Neural progenitor cell (in vitro differentiated cells): ENCODE measurements around the gene PBOV1. TPM values are rescaled to one million over a fixed set of nuclear protein-coding genes. Genes with fewer than 3 reads are reported as not detected.
A peak's percentile ranks its signal among the peaks of the same experiment; 100 is the strongest.

Source experiments
- DNase-seq: peaks from one replicate; pipeline ENCODE4 v3.0.0-alpha.2; 2016; ENCODE audit warnings: low spot score
- H2AFZ ChIP-seq: fragments of 200-600 bp; sonication (generic); replicated peaks from 2 replicates; pipeline ENCODE4 v1.6.1; 2016; ENCODE audit warnings: antibody characterized with exemption
- H3F3A ChIP-seq: fragments of 200-600 bp; sonication (generic); 2 replicates; pipeline ENCODE4 v1.6.1; 2016; ENCODE audit warnings: antibody characterized with exemption, low read depth
- H3K27ac ChIP-seq: fragments of 200-600 bp; sonication (generic); 2 replicates; pipeline ENCODE4 v1.5.1; 2016; ENCODE audit warnings: mild to moderate bottlenecking
- H3K27me3 ChIP-seq: fragments of 200-600 bp; sonication (generic); 2 replicates; pipeline ENCODE4 v1.6.1; 2016; ENCODE audit warnings: mild to moderate bottlenecking, moderate library complexity
- H3K36me3 ChIP-seq: fragments of 200-600 bp; sonication (generic); 2 replicates; pipeline ENCODE4 v1.5.1; 2016
- H3K4me1 ChIP-seq: fragments of 200-600 bp; sonication (generic); 2 replicates; pipeline ENCODE4 v1.6.1; 2016; ENCODE audit warnings: mixed run types
- H3K4me2 ChIP-seq: fragments of 200-600 bp; sonication (generic); 2 replicates; pipeline ENCODE4 v1.6.1; 2016
- H3K4me3 ChIP-seq: fragments of 200-600 bp; sonication (generic); 2 replicates; pipeline ENCODE4 v1.5.1; 2016
- H3K79me2 ChIP-seq: fragments of 200-600 bp; sonication (generic); 2 replicates; pipeline ENCODE4 v1.6.1; 2016; ENCODE audit warnings: low read depth
- H3K9ac ChIP-seq: fragments of 200-600 bp; sonication (generic); 2 replicates; pipeline ENCODE4 v1.6.1; 2016
- H3K9me3 ChIP-seq: fragments of 200-600 bp; sonication (generic); 2 replicates; pipeline ENCODE4 v1.5.1; 2016; ENCODE audit warnings: low read depth
- H4K20me1 ChIP-seq: fragments of 200-600 bp; sonication (generic); 2 replicates; pipeline ENCODE4 v1.6.1; 2016; ENCODE audit warnings: low read depth
- H3K27ac Mint-ChIP-seq: 3 replicates; pipeline ENCODE4 v1.8.0; 2021; ENCODE audit warnings: mixed read lengths
- H3K27me3 Mint-ChIP-seq: 2 replicates; pipeline ENCODE4 v1.8.0; 2022; ENCODE audit warnings: low read depth, mild to moderate bottlenecking, inconsistent platforms, moderate library complexity, mixed read lengths; ENCODE audit not compliant: insufficient read depth
- H3K36me3 Mint-ChIP-seq: 3 replicates; pipeline ENCODE4 v1.8.0; 2021; ENCODE audit warnings: mixed read lengths
- H3K4me1 Mint-ChIP-seq: 3 replicates; pipeline ENCODE4 v1.8.0; 2021; ENCODE audit warnings: mixed read lengths
- H3K4me3 Mint-ChIP-seq: 3 replicates; pipeline ENCODE4 v1.8.0; 2021; ENCODE audit warnings: mild to moderate bottlenecking, moderate library complexity, mixed read lengths
- H3K9me3 Mint-ChIP-seq: 3 replicates; pipeline ENCODE4 v1.8.0; 2020; ENCODE audit warnings: mixed read lengths
- EZH2 ChIP-seq: fragments of 200-600 bp; sonication (generic); IDR thresholded peaks from 2 replicates; pipeline ENCODE4 v1.6.1; 2017; ENCODE audit warnings: antibody characterized with exemption, mild to moderate bottlenecking, moderate library complexity
- EZH2phosphoT487 ChIP-seq: fragments of 200-600 bp; sonication (generic); IDR thresholded peaks from 2 replicates; pipeline ENCODE4 v1.6.1; 2017; ENCODE audit warnings: antibody characterized with exemption
- total RNA-seq: library from RNA; depleted of rRNA; stranded (reverse); fragments of >200 nt; gene quantifications from 2 replicates; pipeline ENCODE4 v1.2.3, GENCODE V29; 2015; ENCODE audit warnings: low replicate concordance
- TF ChIP-seq, protein P1 (sequence below): fragments of 200-600 bp; sonication (generic); IDR thresholded peaks from 2 replicates; pipeline ENCODE4 v1.5.1; 2017; ENCODE audit warnings: antibody characterized with exemption, mild to moderate bottlenecking

PBOV1 gene
- total RNA-seq, 1 donor from 2014 or later: not detected

DNA sequence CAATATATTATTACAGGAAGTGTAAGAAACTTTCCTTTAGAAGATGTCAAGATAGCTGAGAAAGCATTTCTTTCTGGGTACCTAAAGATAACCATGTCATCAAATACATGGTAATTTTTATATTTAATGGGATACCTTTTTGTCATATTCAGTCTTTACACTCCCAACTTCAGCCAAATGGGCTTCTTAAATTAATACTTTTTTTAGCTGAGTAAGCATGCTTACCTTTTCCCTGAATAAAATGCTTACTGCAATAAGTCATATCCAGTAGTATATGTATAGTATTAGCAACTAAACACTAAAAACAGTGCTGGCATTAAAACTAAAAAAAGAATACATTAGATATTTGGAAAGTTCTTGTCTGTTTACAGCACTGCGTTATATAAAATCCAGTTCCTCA lies 17.4 kb upstream of the PBOV1 start:
- Histone ChIP-seq H3K9me3 (no peaks in the 10 kb centered on the region), H3K36me3 (no peaks in the 10 kb centered on the region), H3F3A (no peaks in the 10 kb centered on the region), H3K4me2 (no peak overlapping the region), H3K27ac (no peak overlapping the region), H3K79me2 (no peaks in the 10 kb centered on the region), H3K4me3 (no peak overlapping the region), H3K4me1 (no peaks in the 10 kb centered on the region), H3K9ac (no peak overlapping the region), H3K27me3 (no peaks in the 10 kb centered on the region), H4K20me1 (no peaks in the 10 kb centered on the region), H2AFZ (no peak overlapping the region)
- no peaks in the 10 kb centered on the region for H3K9me3 Mint-ChIP-seq
- DNase-seq: no peak
- no peaks in the 10 kb centered on the region for H3K27me3 Mint-ChIP-seq
- no peaks in the 10 kb centered on the region for H3K36me3 Mint-ChIP-seq
- TF ChIP-seq, protein P1, sequence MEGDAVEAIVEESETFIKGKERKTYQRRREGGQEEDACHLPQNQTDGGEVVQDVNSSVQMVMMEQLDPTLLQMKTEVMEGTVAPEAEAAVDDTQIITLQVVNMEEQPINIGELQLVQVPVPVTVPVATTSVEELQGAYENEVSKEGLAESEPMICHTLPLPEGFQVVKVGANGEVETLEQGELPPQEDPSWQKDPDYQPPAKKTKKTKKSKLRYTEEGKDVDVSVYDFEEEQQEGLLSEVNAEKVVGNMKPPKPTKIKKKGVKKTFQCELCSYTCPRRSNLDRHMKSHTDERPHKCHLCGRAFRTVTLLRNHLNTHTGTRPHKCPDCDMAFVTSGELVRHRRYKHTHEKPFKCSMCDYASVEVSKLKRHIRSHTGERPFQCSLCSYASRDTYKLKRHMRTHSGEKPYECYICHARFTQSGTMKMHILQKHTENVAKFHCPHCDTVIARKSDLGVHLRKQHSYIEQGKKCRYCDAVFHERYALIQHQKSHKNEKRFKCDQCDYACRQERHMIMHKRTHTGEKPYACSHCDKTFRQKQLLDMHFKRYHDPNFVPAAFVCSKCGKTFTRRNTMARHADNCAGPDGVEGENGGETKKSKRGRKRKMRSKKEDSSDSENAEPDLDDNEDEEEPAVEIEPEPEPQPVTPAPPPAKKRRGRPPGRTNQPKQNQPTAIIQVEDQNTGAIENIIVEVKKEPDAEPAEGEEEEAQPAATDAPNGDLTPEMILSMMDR: no peak
- TF ChIP-seq EZH2 (no peak), EZH2phosphoT487 (no peak)
- H3K4me1 Mint-ChIP-seq: peaks cover 9% of the 10 kb centered on the region
- no peak overlapping the region for H3K4me3 Mint-ChIP-seq
- no peak overlapping the region for H3K27ac Mint-ChIP-seq

DNA sequence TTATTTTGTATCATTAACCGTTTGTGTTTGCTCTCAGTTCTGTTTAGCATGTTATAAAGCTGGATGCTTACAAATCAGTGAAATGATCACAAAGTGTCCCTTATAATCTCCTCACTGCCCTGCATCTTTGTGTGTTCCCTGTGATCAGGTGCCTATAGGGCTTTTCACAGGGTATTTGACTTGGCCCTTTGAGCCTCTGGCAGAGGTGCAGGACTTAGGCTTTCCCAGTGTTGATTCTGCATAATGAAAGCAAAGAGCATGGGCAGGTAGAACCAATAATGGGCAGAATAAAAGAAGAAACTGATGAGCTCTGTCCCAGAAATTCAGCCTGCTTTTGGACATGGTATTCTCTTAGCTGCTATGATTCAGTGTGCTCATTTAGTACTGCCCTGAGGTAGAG lies 16.9 kb upstream of the PBOV1 start:
- Mint-ChIP-seq H3K36me3 (no peaks in the 10 kb centered on the region), H3K4me3 (no peak overlapping the region), H3K27ac (no peak overlapping the region), H3K9me3 (no peaks in the 10 kb centered on the region), H3K4me1 (peaks cover 10% of the 10 kb centered on the region), H3K27me3 (no peaks in the 10 kb centered on the region)
- H3K27ac ChIP-seq: no peak overlapping the region
- no peak overlapping the region for H3K9ac ChIP-seq
- no peaks in the 10 kb centered on the region for H3F3A ChIP-seq
- TF ChIP-seq EZH2phosphoT487: no peak
- no peak for TF ChIP-seq EZH2
- TF ChIP-seq, protein P1: no peak
- H3K79me2 ChIP-seq: no peaks in the 10 kb centered on the region
- no peak overlapping the region for H2AFZ ChIP-seq
- H3K9me3 ChIP-seq: no peaks in the 10 kb centered on the region
- H3K4me3 ChIP-seq: no peak overlapping the region
- H3K36me3 ChIP-seq: no peaks in the 10 kb centered on the region
- DNase-seq: no peak
- H3K4me1 ChIP-seq: no peaks in the 10 kb centered on the region
- H3K27me3 ChIP-seq: no peaks in the 10 kb centered on the region
- no peaks in the 10 kb centered on the region for H4K20me1 ChIP-seq
- no peak overlapping the region for H3K4me2 ChIP-seq

DNA sequence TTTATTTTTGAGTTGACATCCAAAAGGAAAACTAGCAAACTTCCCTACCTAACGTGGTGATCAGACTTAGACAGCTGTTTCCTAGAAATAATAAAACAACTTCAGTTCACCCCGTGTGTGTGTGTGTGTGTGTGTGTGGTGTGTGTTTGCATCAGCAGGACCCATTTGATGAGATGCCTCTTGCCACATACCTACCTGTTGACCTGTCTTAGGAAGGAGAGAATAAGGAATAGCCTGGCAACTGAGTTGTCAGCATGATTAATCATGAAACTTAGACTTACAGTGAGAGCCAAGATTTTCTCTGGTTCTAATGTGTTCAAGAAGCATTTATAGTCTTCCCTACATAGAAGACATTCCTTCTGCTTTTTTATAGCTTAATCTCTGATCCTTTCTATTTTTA lies 16.1 kb upstream of the PBOV1 start:
- no peaks in the 10 kb centered on the region for H3K36me3 Mint-ChIP-seq
- Histone ChIP-seq H3K36me3 (no peaks in the 10 kb centered on the region), H3K27ac (no peak overlapping the region), H3K9ac (no peak overlapping the region), H3K4me3 (no peak overlapping the region), H2AFZ (no peak overlapping the region), H3K79me2 (no peaks in the 10 kb centered on the region), H3K9me3 (no peaks in the 10 kb centered on the region), H3K4me2 (no peak overlapping the region), H4K20me1 (no peaks in the 10 kb centered on the region), H3K27me3 (no peaks in the 10 kb centered on the region), H3K4me1 (peaks cover 4% of the 10 kb centered on the region), H3F3A (no peaks in the 10 kb centered on the region)
- H3K9me3 Mint-ChIP-seq: no peaks in the 10 kb centered on the region
- no peak overlapping the region for H3K4me3 Mint-ChIP-seq
- H3K4me1 Mint-ChIP-seq: peaks cover 15% of the 10 kb centered on the region
- TF ChIP-seq EZH2: no peak
- H3K27ac Mint-ChIP-seq: no peak overlapping the region
- H3K27me3 Mint-ChIP-seq: no peaks in the 10 kb centered on the region
- DNase-seq: no peak

DNA sequence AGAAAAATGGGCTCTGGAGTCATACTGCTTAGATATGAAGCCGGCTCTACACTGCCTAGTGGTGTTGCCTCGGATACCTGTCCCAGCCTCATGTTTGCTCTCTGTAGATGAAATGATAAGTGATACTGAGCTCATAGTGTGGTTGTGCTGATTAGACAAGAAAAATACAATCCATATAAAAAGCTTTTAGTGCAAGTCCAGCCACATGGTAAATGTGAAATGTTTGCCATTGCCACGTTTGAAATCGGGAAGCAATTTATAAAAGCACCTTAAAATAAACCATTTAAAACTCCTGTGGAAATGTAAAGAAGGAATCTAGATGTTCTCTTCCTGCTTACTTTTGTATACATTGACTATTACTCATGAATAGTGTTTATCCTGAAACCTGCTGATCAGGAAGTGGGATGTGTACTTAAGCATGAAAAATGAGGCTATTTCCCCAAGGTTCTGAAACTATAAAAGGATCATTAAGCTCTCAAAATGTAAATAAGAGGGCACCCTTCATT lies 13.1 kb upstream of the PBOV1 start:
- H3K4me3 ChIP-seq: no peak overlapping the region
- H3K9me3 Mint-ChIP-seq: no peaks in the 10 kb centered on the region
- H2AFZ ChIP-seq: no peak overlapping the region
- peaks cover 17% of the 10 kb centered on the region for H3K4me1 ChIP-seq
- no peak overlapping the region for H3K4me2 ChIP-seq
- H3K36me3 Mint-ChIP-seq: no peaks in the 10 kb centered on the region
- H3K4me3 Mint-ChIP-seq: no peak overlapping the region
- H3K79me2 ChIP-seq: no peaks in the 10 kb centered on the region
- H3K27me3 ChIP-seq: no peaks in the 10 kb centered on the region
- H3K27ac ChIP-seq: no peak overlapping the region
- H3K27me3 Mint-ChIP-seq: no peaks in the 10 kb centered on the region
- no peak for DNase-seq
- H3F3A ChIP-seq: no peaks in the 10 kb centered on the region
- H3K36me3 ChIP-seq: no peaks in the 10 kb centered on the region
- no peak overlapping the region for H3K9ac ChIP-seq
- H3K4me1 Mint-ChIP-seq: peaks cover 37% of the 10 kb centered on the region
- no peaks in the 10 kb centered on the region for H3K9me3 ChIP-seq
- H3K27ac Mint-ChIP-seq: peak overlapping the region; percentile 12
- no peaks in the 10 kb centered on the region for H4K20me1 ChIP-seq
- TF ChIP-seq, protein P1: no peak
- TF ChIP-seq EZH2 (no peak), EZH2phosphoT487 (no peak)
